Kidney epithelial cell (primary cell): ENCODE results near the gene TMEM30A. TPM values are rescaled to one million over a fixed set of nuclear protein-coding genes. Genes with fewer than 3 reads are reported as not detected.

Experiments
- DNase-seq: peaks from one replicate; pipeline ENCODE4 v3.0.0-alpha.2; 2010; ENCODE audit warnings: low read depth
- H3K27me3 ChIP-seq: 2 replicates; pipeline ENCODE4 v1.6.0; 2011; ENCODE audit warnings: low read length; ENCODE audit not compliant: control insufficient read depth, insufficient read depth
- H3K36me3 ChIP-seq: 2 replicates; pipeline ENCODE4 v1.5.1; 2011; ENCODE audit warnings: low read length; ENCODE audit not compliant: control insufficient read depth, insufficient read depth
- H3K4me3 ChIP-seq: 2 replicates; pipeline ENCODE4 v1.5.1; 2011; ENCODE audit warnings: low read depth, mild to moderate bottlenecking, control low read depth, low read length
- total RNA-seq: library from RNA; depleted of rRNA; stranded (reverse); fragments of >200 nt; gene quantifications from 2 replicates; pipeline ENCODE4 v1.2.3, GENCODE V29; 2015
- TF ChIP-seq, protein P1 (sequence below): IDR thresholded peaks from 2 replicates; pipeline ENCODE4 v1.5.1; 2011; ENCODE audit warnings: mild to moderate bottlenecking, moderate library complexity, low read length, control low read depth, inconsistent platforms; ENCODE audit not compliant: insufficient read depth, poor library complexity, severe bottlenecking

The TMEM30A gene
- total RNA-seq, 1 donor from 2014 or later: 88.9 TPM

DNA sequence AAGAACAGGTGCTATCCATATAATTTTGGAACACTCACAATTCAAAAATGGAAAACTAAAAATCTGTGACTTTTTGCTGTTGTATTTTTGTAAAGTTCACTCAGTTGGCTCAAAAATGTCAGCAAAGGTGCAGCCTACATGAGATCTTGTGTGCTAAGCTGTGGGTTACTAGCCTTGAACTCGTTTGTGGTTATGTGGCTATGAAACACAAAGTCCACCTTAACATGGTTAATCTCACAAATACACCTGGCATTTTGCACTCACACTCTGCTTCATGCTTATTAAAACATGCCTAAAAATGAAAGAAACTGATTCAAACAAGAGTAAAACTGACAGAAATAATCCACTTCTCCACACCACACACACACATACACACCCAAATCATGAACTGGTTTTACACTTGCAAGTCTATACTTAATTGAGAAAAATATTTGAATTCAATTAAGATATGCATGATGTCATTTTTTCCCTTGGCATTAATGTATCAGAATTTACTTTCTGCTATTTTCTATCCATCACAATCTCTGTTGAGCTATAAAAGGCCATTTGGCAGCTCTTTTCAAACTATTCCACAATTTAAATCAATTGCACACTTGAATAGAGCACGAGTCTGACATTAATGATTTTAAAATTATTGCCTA lies 22.9 kb upstream of the TMEM30A start:
- H3K36me3 ChIP-seq: no peaks in the 10 kb centered on the region
- TF ChIP-seq, protein P1, sequence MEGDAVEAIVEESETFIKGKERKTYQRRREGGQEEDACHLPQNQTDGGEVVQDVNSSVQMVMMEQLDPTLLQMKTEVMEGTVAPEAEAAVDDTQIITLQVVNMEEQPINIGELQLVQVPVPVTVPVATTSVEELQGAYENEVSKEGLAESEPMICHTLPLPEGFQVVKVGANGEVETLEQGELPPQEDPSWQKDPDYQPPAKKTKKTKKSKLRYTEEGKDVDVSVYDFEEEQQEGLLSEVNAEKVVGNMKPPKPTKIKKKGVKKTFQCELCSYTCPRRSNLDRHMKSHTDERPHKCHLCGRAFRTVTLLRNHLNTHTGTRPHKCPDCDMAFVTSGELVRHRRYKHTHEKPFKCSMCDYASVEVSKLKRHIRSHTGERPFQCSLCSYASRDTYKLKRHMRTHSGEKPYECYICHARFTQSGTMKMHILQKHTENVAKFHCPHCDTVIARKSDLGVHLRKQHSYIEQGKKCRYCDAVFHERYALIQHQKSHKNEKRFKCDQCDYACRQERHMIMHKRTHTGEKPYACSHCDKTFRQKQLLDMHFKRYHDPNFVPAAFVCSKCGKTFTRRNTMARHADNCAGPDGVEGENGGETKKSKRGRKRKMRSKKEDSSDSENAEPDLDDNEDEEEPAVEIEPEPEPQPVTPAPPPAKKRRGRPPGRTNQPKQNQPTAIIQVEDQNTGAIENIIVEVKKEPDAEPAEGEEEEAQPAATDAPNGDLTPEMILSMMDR: no peak

DNA sequence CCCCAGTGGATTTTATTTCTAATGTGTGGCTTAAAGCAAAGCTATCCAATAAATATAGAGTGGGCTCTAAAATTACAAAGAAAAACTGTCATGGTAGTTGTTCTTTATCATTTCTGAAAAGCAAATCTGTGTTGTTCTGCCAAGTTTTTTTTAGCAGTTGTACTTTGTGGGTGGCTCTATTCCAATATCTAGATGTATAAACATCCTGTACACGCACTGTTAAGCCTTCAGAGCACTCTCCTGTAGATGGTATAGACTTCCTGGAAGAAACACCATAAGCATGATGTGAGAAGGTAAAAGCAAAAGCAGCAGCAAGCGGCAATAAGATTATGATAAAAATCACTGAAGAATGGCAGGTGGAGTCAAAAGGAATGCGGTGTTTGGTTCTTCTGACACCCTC lies 21.5 kb upstream of the TMEM30A start:
- DNase-seq: no peak
- TF ChIP-seq, protein P1: no peak
- H3K4me3 ChIP-seq: no peak overlapping the region
- no peaks in the 10 kb centered on the region for H3K36me3 ChIP-seq
- no peaks in the 10 kb centered on the region for H3K27me3 ChIP-seq

More for the DNA sequence above, 22.9 kb upstream of the TMEM30A start:
- no peak for DNase-seq
- Histone ChIP-seq H3K27me3 (no peaks in the 10 kb centered on the region), H3K4me3 (no peak overlapping the region)

DNA sequence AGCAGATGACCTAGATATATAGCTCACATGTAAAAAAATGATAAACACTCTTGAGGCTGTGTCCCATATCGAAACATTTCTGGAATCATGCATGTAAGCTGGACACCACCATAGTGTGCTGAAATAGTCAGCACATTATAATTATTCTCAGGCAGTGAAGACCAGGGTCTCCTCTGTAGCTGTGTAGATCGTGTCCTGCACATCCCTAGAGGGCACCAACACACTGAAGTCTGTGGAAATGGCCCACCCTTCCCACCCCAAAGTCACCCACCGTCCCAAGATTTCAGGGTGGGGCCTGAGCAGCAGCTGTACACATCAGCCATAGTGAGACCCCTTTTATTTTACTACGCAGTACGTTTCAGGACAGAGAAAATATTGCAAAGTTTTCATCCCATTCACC lies 21.0 kb upstream of the TMEM30A start:
- Histone ChIP-seq H3K4me3 (no peak overlapping the region), H3K36me3 (no peaks in the 10 kb centered on the region), H3K27me3 (no peaks in the 10 kb centered on the region)
- TF ChIP-seq, protein P1: no peak
- no peak for DNase-seq

DNA sequence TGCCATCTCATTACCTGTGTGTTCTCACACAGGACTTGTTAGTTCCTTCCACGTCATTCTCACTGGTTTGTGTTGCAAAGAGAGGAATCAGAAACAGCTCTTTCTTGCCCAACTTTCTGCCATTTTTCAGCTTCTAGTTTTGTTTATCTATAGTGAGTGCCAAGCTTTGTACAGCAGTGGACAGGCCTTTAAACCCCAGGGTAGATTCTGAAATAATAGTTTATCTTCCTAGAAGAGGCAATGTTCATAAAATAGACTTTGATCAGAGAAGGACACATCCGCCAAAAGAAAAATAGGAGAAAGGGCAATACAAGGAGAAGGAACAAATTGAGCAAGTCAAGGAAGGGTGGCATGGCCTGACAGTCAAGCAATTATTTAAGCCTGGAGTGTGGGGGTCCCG lies 17.7 kb upstream of the TMEM30A start:
- Histone ChIP-seq H3K4me3 (no peak overlapping the region), H3K27me3 (no peaks in the 10 kb centered on the region), H3K36me3 (no peaks in the 10 kb centered on the region)
- TF ChIP-seq, protein P1: no peak
- DNase-seq: no peak

DNA sequence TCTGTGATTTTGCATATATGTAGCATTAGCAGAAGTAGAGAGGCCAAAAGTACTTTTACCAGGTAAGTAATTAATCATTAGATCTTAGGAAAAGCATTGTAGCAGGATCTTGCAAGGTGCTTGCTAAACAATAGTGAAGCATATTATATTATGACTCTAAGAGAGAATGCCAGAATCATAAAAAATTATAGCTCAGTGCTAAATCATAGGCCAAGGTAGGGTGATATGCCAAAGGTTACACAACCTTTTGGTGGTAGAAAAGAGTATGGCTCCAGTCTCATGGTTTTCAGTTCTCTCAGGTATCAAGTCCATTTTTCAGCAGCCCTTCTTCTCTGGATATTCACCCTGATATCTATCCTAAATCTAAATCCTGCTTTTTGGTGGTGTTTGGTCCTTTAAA lies 16.9 kb upstream of the TMEM30A start:
- no peaks in the 10 kb centered on the region for H3K36me3 ChIP-seq
- H3K27me3 ChIP-seq: no peaks in the 10 kb centered on the region
- TF ChIP-seq, protein P1: no peak
- no peak for DNase-seq
- H3K4me3 ChIP-seq: no peak overlapping the region

DNA sequence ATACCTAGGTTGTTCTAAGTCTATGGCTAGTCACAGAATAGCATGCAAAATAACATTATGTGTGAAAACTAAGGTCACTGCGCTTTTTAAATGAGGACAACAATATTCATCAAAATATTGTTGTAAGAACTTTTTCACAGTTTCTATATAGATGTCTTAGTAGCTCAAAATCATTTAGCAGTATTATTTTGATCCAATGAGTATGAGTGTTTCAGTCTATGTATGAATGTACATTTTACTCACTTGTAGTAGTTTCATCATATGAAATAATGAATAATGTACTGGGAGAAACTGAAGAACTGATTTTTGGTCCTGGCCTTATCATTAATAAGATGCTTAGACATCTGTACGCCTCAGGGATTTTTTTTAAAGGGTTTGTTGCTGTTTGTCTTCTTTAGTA lies 16.5 kb upstream of the TMEM30A start:
- no peak overlapping the region for H3K4me3 ChIP-seq
- DNase-seq: no peak
- no peaks in the 10 kb centered on the region for H3K36me3 ChIP-seq
- no peaks in the 10 kb centered on the region for H3K27me3 ChIP-seq
- TF ChIP-seq, protein P1: no peak
